ENCODE data around the gene LMX1B.

Gene LMX1B

GRCh38 chr9:126676685-126677143 lies 63.0 kb downstream of the LMX1B start:
- H3K79me1 ChIP-seq (ENCODE audit: low read length) = no peaks in the 10 kb centered on the region
- no peak overlapping the region for H4K12ac ChIP-seq (ENCODE audit: low read depth, low read length)
- H3K4me3 ChIP-seq (ENCODE audit: low read depth, low read length) = no peak overlapping the region
- H3K27me3 ChIP-seq (ENCODE audit: insufficient read depth, low read length) = peaks cover 52% of the 10 kb centered on the region
- no CpG with 5 or more reads among the region's 24 CpGs for WGBS (ENCODE audit: extremely low coverage, insufficient coverage, insufficient read length)
- peaks cover 10% of the 10 kb centered on the region for H3K9me3 ChIP-seq (ENCODE audit: insufficient read depth, low read depth, low read length)
- H2BK120ac ChIP-seq (ENCODE audit: insufficient read depth, low read length, poor library complexity) = no peak overlapping the region
- H3K4me1 ChIP-seq (ENCODE audit: control insufficient read depth in 1 of 2, insufficient read depth in 2 of 2, low read length in 2 of 2) = no peaks in the 10 kb centered on the region
- no peak overlapping the region for H3K18ac ChIP-seq (ENCODE audit: low read length)
- H3K14ac ChIP-seq (ENCODE audit: low read length) = no peak overlapping the region
- no peak overlapping the region for H3K23ac ChIP-seq (ENCODE audit: low read length)
- no peak overlapping the region for H3K4ac ChIP-seq (ENCODE audit: low read depth, low read length)
- no peak overlapping the region for H4K8ac ChIP-seq (ENCODE audit: low read depth, low read length)
- no peak overlapping the region for H2BK12ac ChIP-seq (ENCODE audit: low read length)
- no peak overlapping the region for H3K27ac ChIP-seq (ENCODE audit: low read depth, low read length)
- DNase-seq = no peak
- no peak overlapping the region for H2AFZ ChIP-seq (ENCODE audit: insufficient read depth, low read length, poor library complexity)
- no peak overlapping the region for H3K4me2 ChIP-seq (ENCODE audit: low read length)
- no peak overlapping the region for H2AK5ac ChIP-seq (ENCODE audit: low read length)
- H3K79me2 ChIP-seq (ENCODE audit: control insufficient read depth, insufficient read depth, low read length, poor library complexity) = no peaks in the 10 kb centered on the region
- H4K91ac ChIP-seq (ENCODE audit: low read depth, low read length) = no peak overlapping the region
- no peaks in the 10 kb centered on the region for H3K36me3 ChIP-seq (ENCODE audit: control insufficient read depth in 1 of 2, insufficient read depth in 2 of 2, low read length in 2 of 2)
- H3K9ac ChIP-seq (ENCODE audit: low read length) = no peak overlapping the region
- H2BK5ac ChIP-seq (ENCODE audit: low read depth, low read length, poor library complexity) = no peak overlapping the region

GRCh38 chr9:126677188-126678084 lies 63.7 kb downstream of the LMX1B start:
- no peak overlapping the region for H2AFZ ChIP-seq (ENCODE audit: insufficient read depth, low read length, poor library complexity)
- H4K12ac ChIP-seq (ENCODE audit: low read depth, low read length) = no peak overlapping the region
- H3K4me2 ChIP-seq (ENCODE audit: low read length) = no peak overlapping the region
- no peak overlapping the region for H4K8ac ChIP-seq (ENCODE audit: low read depth, low read length)
- H3K4me3 ChIP-seq (ENCODE audit: low read depth, low read length) = no peak overlapping the region
- no peak overlapping the region for H2BK5ac ChIP-seq (ENCODE audit: low read depth, low read length, poor library complexity)
- no peak overlapping the region for H3K14ac ChIP-seq (ENCODE audit: low read length)
- DNase-seq = no peak
- no peak overlapping the region for H3K9ac ChIP-seq (ENCODE audit: low read length)
- no CpG with 5 or more reads among the region's 11 CpGs for WGBS (ENCODE audit: extremely low coverage, insufficient coverage, insufficient read length)
- no peaks in the 10 kb centered on the region for H3K36me3 ChIP-seq (ENCODE audit: control insufficient read depth in 1 of 2, insufficient read depth in 2 of 2, low read length in 2 of 2)
- H2BK120ac ChIP-seq (ENCODE audit: insufficient read depth, low read length, poor library complexity) = no peak overlapping the region
- H3K27ac ChIP-seq (ENCODE audit: low read depth, low read length) = no peak overlapping the region
- no peak overlapping the region for H3K18ac ChIP-seq (ENCODE audit: low read length)
- H3K79me1 ChIP-seq (ENCODE audit: low read length) = no peaks in the 10 kb centered on the region
- no peak overlapping the region for H2AK5ac ChIP-seq (ENCODE audit: low read length)
- no peaks in the 10 kb centered on the region for H3K79me2 ChIP-seq (ENCODE audit: control insufficient read depth, insufficient read depth, low read length, poor library complexity)
- no peak overlapping the region for H4K91ac ChIP-seq (ENCODE audit: low read depth, low read length)
- no peaks in the 10 kb centered on the region for H3K4me1 ChIP-seq (ENCODE audit: control insufficient read depth in 1 of 2, insufficient read depth in 2 of 2, low read length in 2 of 2)
- peaks cover 10% of the 10 kb centered on the region for H3K9me3 ChIP-seq (ENCODE audit: insufficient read depth, low read depth, low read length)
- H3K27me3 ChIP-seq (ENCODE audit: insufficient read depth, low read length) = peaks cover 56% of the 10 kb centered on the region
- H2BK12ac ChIP-seq (ENCODE audit: low read length) = no peak overlapping the region
- H3K23ac ChIP-seq (ENCODE audit: low read length) = no peak overlapping the region
- H3K4ac ChIP-seq (ENCODE audit: low read depth, low read length) = no peak overlapping the region

- H3K36me3 ChIP-seq (ENCODE audit: control insufficient read depth in 1 of 2, insufficient read depth in 2 of 2, low read length in 2 of 2) = no peaks in the 10 kb centered on the region
- no CpG with 5 or more reads among the region's 4 CpGs for WGBS (ENCODE audit: extremely low coverage, insufficient coverage, insufficient read length)
- H2BK5ac ChIP-seq (ENCODE audit: low read depth, low read length, poor library complexity) = no peak overlapping the region
Observed at GRCh38 chr9:126678989-126679388, 65.3 kb downstream of the LMX1B start.

GRCh38 chr9:126681336-126681735 lies 67.6 kb downstream of the LMX1B start:
- H3K79me2 ChIP-seq (ENCODE audit: control insufficient read depth, insufficient read depth, low read length, poor library complexity) = no peaks in the 10 kb centered on the region
- no peaks in the 10 kb centered on the region for H3K36me3 ChIP-seq (ENCODE audit: control insufficient read depth in 1 of 2, insufficient read depth in 2 of 2, low read length in 2 of 2)
- no peak overlapping the region for H2AK5ac ChIP-seq (ENCODE audit: low read length)
- no peak overlapping the region for H3K23ac ChIP-seq (ENCODE audit: low read length)
- no peak overlapping the region for H2BK5ac ChIP-seq (ENCODE audit: low read depth, low read length, poor library complexity)
- no peak overlapping the region for H2BK120ac ChIP-seq (ENCODE audit: insufficient read depth, low read length, poor library complexity)
- no peak overlapping the region for H2BK12ac ChIP-seq (ENCODE audit: low read length)
- H3K4me1 ChIP-seq (ENCODE audit: control insufficient read depth in 1 of 2, insufficient read depth in 2 of 2, low read length in 2 of 2) = peaks cover 0 to 2% of the 10 kb centered on the region in 2 experiments
- WGBS (ENCODE audit: extremely low coverage, insufficient coverage, insufficient read length) = no CpG with 5 or more reads among the region's 7 CpGs
- H3K27ac ChIP-seq (ENCODE audit: low read depth, low read length) = no peak overlapping the region
- no peak overlapping the region for H4K91ac ChIP-seq (ENCODE audit: low read depth, low read length)
- H3K9ac ChIP-seq (ENCODE audit: low read length) = no peak overlapping the region
- no peak overlapping the region for H3K18ac ChIP-seq (ENCODE audit: low read length)
- no peak overlapping the region for H3K4me2 ChIP-seq (ENCODE audit: low read length)
- H4K8ac ChIP-seq (ENCODE audit: low read depth, low read length) = no peak overlapping the region
- no peak for DNase-seq
- H3K79me1 ChIP-seq (ENCODE audit: low read length) = no peaks in the 10 kb centered on the region
- no peak overlapping the region for H2AFZ ChIP-seq (ENCODE audit: insufficient read depth, low read length, poor library complexity)
- no peak overlapping the region for H3K14ac ChIP-seq (ENCODE audit: low read length)
- no peak overlapping the region for H3K4ac ChIP-seq (ENCODE audit: low read depth, low read length)
- no peak overlapping the region for H3K4me3 ChIP-seq (ENCODE audit: low read depth, low read length)
- peaks cover 57% of the 10 kb centered on the region for H3K27me3 ChIP-seq (ENCODE audit: insufficient read depth, low read length)
- peaks cover 7% of the 10 kb centered on the region for H3K9me3 ChIP-seq (ENCODE audit: insufficient read depth, low read depth, low read length)
- no peak overlapping the region for H4K12ac ChIP-seq (ENCODE audit: low read depth, low read length)

More at GRCh38 chr9:126678989-126679388, 65.3 kb downstream of the LMX1B start:
- Histone ChIP-seq H3K4me3 (ENCODE audit: low read depth, low read length) (no peak overlapping the region), H4K8ac (ENCODE audit: low read depth, low read length) (no peak overlapping the region), H2AFZ (ENCODE audit: insufficient read depth, low read length, poor library complexity) (no peak overlapping the region), H3K9ac (ENCODE audit: low read length) (no peak overlapping the region), H3K18ac (ENCODE audit: low read length) (no peak overlapping the region), H3K9me3 (ENCODE audit: insufficient read depth, low read depth, low read length) (peaks cover 11% of the 10 kb centered on the region), H3K23ac (ENCODE audit: low read length) (no peak overlapping the region), H3K27ac (ENCODE audit: low read depth, low read length) (no peak overlapping the region), H3K4me1 (ENCODE audit: control insufficient read depth in 1 of 2, insufficient read depth in 2 of 2, low read length in 2 of 2) (peaks cover 0 to 2% of the 10 kb centered on the region in 2 experiments), H4K91ac (ENCODE audit: low read depth, low read length) (no peak overlapping the region), H2BK12ac (ENCODE audit: low read length) (no peak overlapping the region), H3K4ac (ENCODE audit: low read depth, low read length) (no peak overlapping the region), H3K14ac (ENCODE audit: low read length) (no peak overlapping the region), H4K12ac (ENCODE audit: low read depth, low read length) (no peak overlapping the region), H2BK120ac (ENCODE audit: insufficient read depth, low read length, poor library complexity) (no peak overlapping the region), H2AK5ac (ENCODE audit: low read length) (no peak overlapping the region), H3K4me2 (ENCODE audit: low read length) (no peak overlapping the region), H3K79me1 (ENCODE audit: low read length) (no peaks in the 10 kb centered on the region), H3K79me2 (ENCODE audit: control insufficient read depth, insufficient read depth, low read length, poor library complexity) (no peaks in the 10 kb centered on the region), H3K27me3 (ENCODE audit: insufficient read depth, low read length) (peaks cover 60% of the 10 kb centered on the region)
- DNase-seq = no peak

Measured in trophoblast cell (in vitro differentiated cells and primary cell).